Mesenchymal stem cell (in vitro differentiated cells and primary cell): ENCODE data around the gene SMOC2.

ENCODE experiments used
- DNase-seq: peaks from one replicate; pipeline ENCODE4 v3.0.0-alpha.2; 2013
- H2AFZ ChIP-seq: one replicate; pipeline ENCODE4 v1.6.1; 2013; ENCODE audit warnings: low read depth, mild to moderate bottlenecking, control low read depth, inconsistent platforms, low read length, moderate library complexity
- H2AK5ac ChIP-seq: 2 replicates; pipeline ENCODE4 v1.6.1; 2013; ENCODE audit warnings: low read length, moderate library complexity, mild to moderate bottlenecking, inconsistent platforms; ENCODE audit not compliant: severe bottlenecking
- H2BK120ac ChIP-seq: one replicate; pipeline ENCODE4 v1.6.1; 2013; ENCODE audit warnings: low read depth, mild to moderate bottlenecking, inconsistent platforms, low read length, moderate library complexity
- H2BK12ac ChIP-seq, 2 experiments: one replicate each; pipeline ENCODE4 v1.6.1; 2013; ENCODE audit warnings: inconsistent platforms in 2 of 2, low read length in 2 of 2, mild to moderate bottlenecking in 2 of 2, moderate library complexity in 2 of 2, control low read depth in 1 of 2
- H2BK15ac ChIP-seq: one replicate; pipeline ENCODE4 v1.6.1; 2013; ENCODE audit warnings: mild to moderate bottlenecking, low read depth, inconsistent platforms; ENCODE audit not compliant: poor library complexity, severe bottlenecking
- H2BK5ac ChIP-seq: 2 replicates; pipeline ENCODE4 v1.6.1; 2013; ENCODE audit warnings: low read depth, mild to moderate bottlenecking, low read length, control low read depth, inconsistent platforms; ENCODE audit not compliant: poor library complexity, severe bottlenecking
- H3K14ac ChIP-seq, 2 experiments: one replicate each; pipeline ENCODE4 v1.6.1; 2013; ENCODE audit warnings: inconsistent platforms in 2 of 2, low read length in 2 of 2, control low read depth in 1 of 2, mild to moderate bottlenecking in 1 of 2, moderate library complexity in 1 of 2
- H3K18ac ChIP-seq, 2 experiments: one replicate each; pipeline ENCODE4 v1.6.1; 2013; ENCODE audit warnings: inconsistent platforms in 2 of 2, low read length in 2 of 2, control low read depth in 1 of 2, low read depth in 1 of 2, mild to moderate bottlenecking in 1 of 2
- H3K23ac ChIP-seq, 2 experiments: one replicate each; pipeline ENCODE4 v1.6.1; 2013; ENCODE audit warnings: inconsistent platforms in 2 of 2, low read length in 2 of 2, mild to moderate bottlenecking in 2 of 2, moderate library complexity in 2 of 2, control low read depth in 1 of 2
- H3K27ac ChIP-seq: 2 replicates; pipeline ENCODE4 v1.5.1; 2013; ENCODE audit warnings: mild to moderate bottlenecking, moderate library complexity, low read length, control low read depth, inconsistent platforms; ENCODE audit not compliant: poor library complexity, severe bottlenecking
- H3K27me3 ChIP-seq, 2 experiments: 2 replicates each; pipeline versions ENCODE4 v1.6.1 to v1.7.0; 2013; ENCODE audit warnings: low read length in 2 of 2, mild to moderate bottlenecking in 2 of 2, moderate library complexity in 2 of 2, control low read depth in 1 of 2, inconsistent platforms in 1 of 2; ENCODE audit not compliant: control insufficient read depth in 1 of 2, insufficient read depth in 1 of 2
- H3K36me3 ChIP-seq, 2 experiments: 2 replicates each; pipeline versions ENCODE4 v1.6.1 to v1.7.0; 2013; ENCODE audit warnings: low read length in 2 of 2, control low read depth in 1 of 2, inconsistent platforms in 1 of 2, low read depth in 1 of 2, mild to moderate bottlenecking in 1 of 2; ENCODE audit not compliant: insufficient read depth in 2 of 2, control insufficient read depth in 1 of 2
- H3K4ac ChIP-seq, 2 experiments: one replicate each; pipeline ENCODE4 v1.6.1; 2013; ENCODE audit warnings: inconsistent platforms in 2 of 2, low read length in 2 of 2, mild to moderate bottlenecking in 2 of 2, moderate library complexity in 2 of 2, control low read depth in 1 of 2, low read depth in 1 of 2
- H3K4me1 ChIP-seq: 2 replicates; pipeline ENCODE4 v1.6.1; 2013; ENCODE audit warnings: low read depth, low read length, control low read depth; ENCODE audit not compliant: control insufficient read depth, insufficient read depth
- H3K4me2 ChIP-seq: 2 replicates; pipeline ENCODE4 v1.6.1; 2013; ENCODE audit warnings: low read length, mild to moderate bottlenecking, inconsistent platforms; ENCODE audit not compliant: poor library complexity, severe bottlenecking
- H3K4me3 ChIP-seq, 2 experiments: 2 replicates each; pipeline versions ENCODE4 v1.5.1 to v1.7.0; 2013; ENCODE audit warnings: low read length in 2 of 2, mild to moderate bottlenecking in 2 of 2, control low read depth in 1 of 2, low read depth in 1 of 2; ENCODE audit not compliant: insufficient read depth in 1 of 2
- H3K79me1 ChIP-seq: replicated peaks from 2 replicates; pipeline ENCODE4 v1.6.1; 2013; ENCODE audit warnings: mild to moderate bottlenecking, control low read depth, low read length, inconsistent platforms; ENCODE audit not compliant: poor library complexity, severe bottlenecking
- H3K9ac ChIP-seq: 2 replicates; pipeline ENCODE4 v1.7.0; 2013; ENCODE audit warnings: mild to moderate bottlenecking, low read length, moderate library complexity
- H3K9me3 ChIP-seq: 2 replicates; pipeline ENCODE4 v1.7.0; 2013; ENCODE audit warnings: mild to moderate bottlenecking, low read length; ENCODE audit not compliant: control insufficient read depth
- H4K8ac ChIP-seq: one replicate; pipeline ENCODE4 v1.6.1; 2013; ENCODE audit warnings: inconsistent platforms, mild to moderate bottlenecking, low read length, moderate library complexity
- H4K91ac ChIP-seq: one replicate; pipeline ENCODE4 v1.6.1; 2013; ENCODE audit warnings: mild to moderate bottlenecking, low read length, inconsistent platforms
- WGBS: methylation state at CpG from one replicate; pipeline ENCODE4 v1.1.7; 2013; ENCODE audit warnings: mixed read lengths; 5-methylcytosine and 5-hydroxymethylcytosine counted together

SMOC2 gene

GRCh38 chr6:168499045-168499650 lies 58.2 kb downstream of the SMOC2 start:
- 91% methylated on average over 8 of the region's 13 CpGs for WGBS
- Histone ChIP-seq H4K8ac (no peak overlapping the region), H3K36me3 (no peaks in the 10 kb centered on the region), H3K9me3 (no peaks in the 10 kb centered on the region), H2BK15ac (no peak overlapping the region), H2BK120ac (no peak overlapping the region), H3K9ac (no peak overlapping the region), H3K4me3 (no peak overlapping the region), H3K79me1 (no peaks in the 10 kb centered on the region), H3K4me1 (peaks cover 1% of the 10 kb centered on the region), H2AK5ac (no peak overlapping the region), H3K4me2 (no peak overlapping the region), H2BK5ac (no peak overlapping the region), H2BK12ac (no peak overlapping the region), H4K91ac (no peak overlapping the region), H3K27ac (no peak overlapping the region), H3K18ac (no peak overlapping the region), H3K4ac (no peak overlapping the region), H2AFZ (no peak overlapping the region), H3K14ac (no peak overlapping the region), H3K23ac (no peak overlapping the region), H3K27me3 (peaks cover 0 to 13% of the 10 kb centered on the region in 2 experiments)
- DNase-seq = no peak

GRCh38 chr6:168500519-168500918 lies 59.5 kb downstream of the SMOC2 start:
- 90% methylated on average over 14 of the region's 14 CpGs for WGBS
- H3K36me3 ChIP-seq = no peaks in the 10 kb centered on the region
- no peak overlapping the region for H2BK12ac ChIP-seq
- no peak overlapping the region for H2AFZ ChIP-seq
- no peak overlapping the region for H3K9ac ChIP-seq
- no peak overlapping the region for H4K91ac ChIP-seq
- H2BK120ac ChIP-seq = no peak overlapping the region
- H2BK15ac ChIP-seq = no peak overlapping the region
- DNase-seq = no peak
- H3K14ac ChIP-seq = no peak overlapping the region
- no peak overlapping the region for H2AK5ac ChIP-seq
- no peak overlapping the region for H3K27ac ChIP-seq
- no peak overlapping the region for H3K4ac ChIP-seq
- H3K4me3 ChIP-seq = no peak overlapping the region
- H3K79me1 ChIP-seq = no peaks in the 10 kb centered on the region
- no peaks in the 10 kb centered on the region for H3K9me3 ChIP-seq
- no peak overlapping the region for H3K23ac ChIP-seq
- H3K18ac ChIP-seq = no peak overlapping the region
- H3K4me1 ChIP-seq = peaks cover 1% of the 10 kb centered on the region
- no peak overlapping the region for H2BK5ac ChIP-seq
- no peak overlapping the region for H4K8ac ChIP-seq
- no peak overlapping the region for H3K4me2 ChIP-seq
- peaks cover 0 to 13% of the 10 kb centered on the region in 2 experiments for H3K27me3 ChIP-seq

- Histone ChIP-seq H3K18ac (no peak overlapping the region), H3K9ac (no peak overlapping the region), H3K4me1 (peaks cover 1% of the 10 kb centered on the region), H2AK5ac (no peak overlapping the region), H3K9me3 (no peaks in the 10 kb centered on the region), H3K23ac (no peak overlapping the region), H3K4me3 (no peak overlapping the region), H3K27me3 (peaks cover 0 to 16% of the 10 kb centered on the region in 2 experiments), H3K4ac (no peak overlapping the region), H3K14ac (no peak overlapping the region), H2BK15ac (no peak overlapping the region), H3K36me3 (no peaks in the 10 kb centered on the region), H2BK120ac (no peak overlapping the region), H2BK5ac (no peak overlapping the region), H3K79me1 (no peaks in the 10 kb centered on the region), H3K27ac (no peak overlapping the region), H4K91ac (no peak overlapping the region), H4K8ac (no peak overlapping the region), H3K4me2 (no peak overlapping the region), H2BK12ac (no peak overlapping the region), H2AFZ (no peak overlapping the region)
- DNase-seq = no peak
- WGBS = 79% methylated on average over 8 of the region's 8 CpGs
Observed at GRCh38 chr6:168501561-168501960, 60.6 kb downstream of the SMOC2 start.

- no peak overlapping the region for H2AK5ac ChIP-seq
Observed at GRCh38 chr6:168504366-168504765, 63.4 kb downstream of the SMOC2 start.

More at GRCh38 chr6:168504366-168504765, 63.4 kb downstream of the SMOC2 start:
- Histone ChIP-seq H3K4ac (no peak overlapping the region), H2BK120ac (no peak overlapping the region), H3K36me3 (no peaks in the 10 kb centered on the region), H2BK5ac (no peak overlapping the region), H3K27me3 (peaks cover 0 to 24% of the 10 kb centered on the region in 2 experiments), H3K14ac (no peak overlapping the region), H3K27ac (no peak overlapping the region), H3K4me1 (peaks cover 1% of the 10 kb centered on the region), H3K23ac (no peak overlapping the region), H4K91ac (no peak overlapping the region), H2BK12ac (no peak overlapping the region), H3K18ac (no peak overlapping the region), H4K8ac (no peak overlapping the region), H2BK15ac (no peak overlapping the region), H3K9ac (no peak overlapping the region), H3K4me2 (no peak overlapping the region), H3K4me3 (no peak overlapping the region), H3K79me1 (no peaks in the 10 kb centered on the region), H3K9me3 (no peaks in the 10 kb centered on the region), H2AFZ (no peak overlapping the region)
- 88% methylated on average over 3 of the region's 3 CpGs for WGBS
- DNase-seq = no peak
